ENCODE results near the gene CPD.

DNA sequence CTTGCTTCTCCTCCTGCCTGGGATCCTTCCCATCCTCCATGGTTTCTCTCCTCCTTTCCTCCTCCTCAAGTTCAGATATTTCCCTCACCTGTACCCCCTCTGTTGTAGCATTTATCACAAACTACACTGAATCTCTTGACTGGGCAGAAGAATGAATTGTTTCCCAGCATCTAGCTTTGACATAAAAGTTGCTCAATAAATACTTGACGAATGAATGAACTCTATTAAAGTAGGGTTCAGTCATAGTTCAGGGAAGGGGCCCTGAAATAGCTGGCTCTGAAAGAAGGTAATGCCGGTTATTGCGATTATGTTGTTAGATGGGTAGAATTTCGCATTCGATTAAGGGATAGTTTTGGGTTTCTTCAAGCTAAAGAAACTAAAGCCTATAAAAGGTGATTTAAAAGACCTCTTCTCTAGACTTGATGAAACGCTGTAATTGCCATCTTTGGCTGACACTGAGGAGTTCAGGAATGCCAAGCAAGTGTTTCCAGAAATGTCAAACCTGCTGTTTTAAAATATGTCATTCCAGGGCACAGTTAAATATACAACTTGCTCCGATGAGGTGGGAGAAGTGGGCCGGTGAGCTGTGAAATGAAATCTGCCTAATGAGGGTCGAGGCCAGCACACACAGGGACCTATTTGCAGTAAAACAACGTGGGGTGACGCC lies 1.0 kb upstream of the CPD start:
- no peak for TF ChIP-seq EZH2 (IDR thresholded peaks at IDR 0.05)
- no peak for TF ChIP-seq POLR2AphosphoS5 (IDR thresholded peaks at IDR 0.05; ENCODE audit: borderline replicate concordance, low read depth, low read length)

Measured in SK-N-MC (cell line).